Left ventricle myocardium inferior (tissue), 1 donor: Measurements from ENCODE around the gene NPW. TPM values are rescaled to one million over a fixed set of nuclear protein-coding genes. Genes with fewer than 3 reads are reported as not detected.
A peak's percentile ranks its signal among the peaks of the same experiment; 100 is the strongest.
"Not testable (repeated sequence)": the region's sequence is repeated elsewhere in the genome, so short reads cannot be mapped to it uniquely, and the experiment has no call there.

ENCODE experiments used
- DNase-seq: peaks from one replicate; pipeline ENCODE4 v3.0.0-alpha.2; 2020
- H3K27ac ChIP-seq: fragments of 200-600 bp; replicated peaks from 2 replicates; pipeline ENCODE4 v1.8.0; 2021
- H3K27me3 ChIP-seq: fragments of 200-600 bp; 2 replicates; pipeline ENCODE4 v1.8.0; 2021; ENCODE audit warnings: low read depth
- H3K36me3 ChIP-seq: fragments of 200-600 bp; 2 replicates; pipeline ENCODE4 v1.8.0; 2021
- H3K4me1 ChIP-seq: fragments of 200-600 bp; 2 replicates; pipeline ENCODE4 v1.8.0; 2021
- H3K4me3 ChIP-seq: fragments of 200-600 bp; 2 replicates; pipeline ENCODE4 v1.8.0; 2021; ENCODE audit warnings: mild to moderate bottlenecking, moderate library complexity
- H3K9me3 ChIP-seq: fragments of 200-600 bp; replicated peaks from 2 replicates; pipeline ENCODE4 v1.8.0; 2021
- CTCF ChIP-seq: fragments of 200-600 bp; IDR thresholded peaks from 2 replicates; pipeline ENCODE4 v1.8.0; 2021; ENCODE audit warnings: antibody characterized with exemption, mild to moderate bottlenecking, borderline replicate concordance
- intact Hi-C: fragments of 100-400 bp; cut with micrococcal nuclease; formaldehyde crosslinking; loops from one replicate; pipeline ENCODE4 v1.11.0; 2022
- total RNA-seq: library from RNA; stranded (reverse); fragmentation: NEBNext Ultra II Directional; extraction: Animal tissue kit (Norgen Biotek cat#: 25700); gene quantifications from one replicate; pipeline ENCODE4 v1.2.1, GENCODE V29; 2021
- donor health status: DM: no; HTN: yes; CAD: no; lungs with severe emphysema.

The NPW gene
- total RNA-seq, 1 donor from 2014 or later = not detected

- Histone ChIP-seq H3K9me3 (no peaks in the 10 kb centered on the region), H3K27ac (peak overlapping the region; percentile 98), H3K4me3 (peak overlapping the region; percentile 91), H3K36me3 (peaks cover 12% of the 10 kb centered on the region), H3K4me1 (peaks cover 80% of the 10 kb centered on the region), H3K27me3 (no peaks in the 10 kb centered on the region)
- TF ChIP-seq CTCF = no peak
- no peak for DNase-seq
- intact Hi-C loops = loop anchor here (10.0 kb wide), 1 partner anchor 115 kb away; the partner anchor contains the start of gene RAB26
Measured at GRCh38 chr16:2029350-2029749, 9.8 kb downstream of the NPW start.

GRCh38 chr16:2030036-2030435 is 10.5 kb downstream of the NPW start:
- no peaks in the 10 kb centered on the region for H3K27me3 ChIP-seq
- intact Hi-C loops = no loop called here
- H3K9me3 ChIP-seq = no peaks in the 10 kb centered on the region
- TF ChIP-seq CTCF = no peak
- peak overlapping the region; percentile 91 for H3K4me3 ChIP-seq
- DNase-seq = no peak
- H3K4me1 ChIP-seq = peaks cover 78% of the 10 kb centered on the region
- H3K36me3 ChIP-seq = peaks cover 12% of the 10 kb centered on the region
- H3K27ac ChIP-seq = peak overlapping the region; percentile 98

GRCh38 chr16:2031081-2031577 is 11.5 kb downstream of the NPW start:
- H3K4me1 ChIP-seq = peaks cover 78% of the 10 kb centered on the region
- peak; percentile 61 for DNase-seq

GRCh38 chr16:2032285-2033056 is 12.9 kb downstream of the NPW start:
- TF ChIP-seq CTCF = no peak
- Histone ChIP-seq H3K27ac (peak overlapping the region; percentile 98), H3K36me3 (peaks cover 34% of the 10 kb centered on the region), H3K4me1 (peaks cover 80% of the 10 kb centered on the region), H3K9me3 (no peaks in the 10 kb centered on the region), H3K4me3 (peak overlapping the region; percentile 72), H3K27me3 (no peaks in the 10 kb centered on the region)
- DNase-seq = peak; percentile 48
- intact Hi-C loops = no loop called here

More at GRCh38 chr16:2031081-2031577, 11.5 kb downstream of the NPW start:
- no peak for TF ChIP-seq CTCF
- intact Hi-C loops = no loop called here
- Histone ChIP-seq H3K27me3 (no peaks in the 10 kb centered on the region), H3K9me3 (no peaks in the 10 kb centered on the region), H3K27ac (peak overlapping the region; percentile 98), H3K36me3 (peaks cover 20% of the 10 kb centered on the region), H3K4me3 (peak overlapping the region; percentile 91)

GRCh38 chr16:2033057-2033908 is 13.7 kb downstream of the NPW start:
- Histone ChIP-seq H3K27ac (peak overlapping the region; percentile 98), H3K4me1 (peaks cover 80% of the 10 kb centered on the region), H3K9me3 (no peaks in the 10 kb centered on the region), H3K4me3 (peak overlapping the region; percentile 72), H3K36me3 (peaks cover 40% of the 10 kb centered on the region), H3K27me3 (no peaks in the 10 kb centered on the region)
- DNase-seq = peak; percentile 76
- intact Hi-C loops = no loop called here
- TF ChIP-seq CTCF = no peak

GRCh38 chr16:2033909-2034695 is 14.5 kb downstream of the NPW start:
- DNase-seq, H3K9me3 ChIP-seq, intact Hi-C loops, H3K27me3 ChIP-seq: not testable (repeated sequence)
- peaks cover 48% of the 10 kb centered on the region for H3K36me3 ChIP-seq
- peaks cover 80% of the 10 kb centered on the region for H3K4me1 ChIP-seq
- H3K4me3 ChIP-seq = peak overlapping the region; percentile 72
- peak overlapping the region; percentile 98 for H3K27ac ChIP-seq
